Activated CD8-positive, alpha-beta T cell treated with anti-CD3 and anti-CD28 coated beads, Interleukin-2, amount 10 ng/mL, durations not matched to agents 7 days and 5 days (primary cell): ENCODE results near the gene OR2A2. TPM values are rescaled to one million over a fixed set of nuclear protein-coding genes. Genes with fewer than 3 reads are reported as not detected.

Experiments
- ATAC-seq: fragments of 150-1000 bp; cut with Tn5 transposase; one replicate; pipeline ENCODE4 v1.10.0; 2021; ENCODE audit warnings: moderate library complexity
- CTCF ChIA-PET: fragments of 350-600 bp; sonication (Branson Sonifier 250); formaldehyde crosslinking; loops from one replicate; lab custom pipeline; 2021; ENCODE audit warnings: antibody characterized with exemption; lab: Charles Lee
- POLR2A ChIA-PET: fragments of 350-600 bp; sonication (Branson Sonifier 250); formaldehyde crosslinking; loops from one replicate; lab custom pipeline; 2021; ENCODE audit warnings: antibody characterized with exemption; lab: Charles Lee
- DNase-seq: peaks from one replicate; pipeline ENCODE4 v3.0.0-alpha.2; 2020
- H3K27ac Mint-ChIP-seq: one replicate; pipeline ENCODE4 v1.8.0; 2021; ENCODE audit warnings: mild to moderate bottlenecking, mixed read lengths
- H3K27me3 Mint-ChIP-seq: one replicate; pipeline ENCODE4 v1.8.0; 2021; ENCODE audit warnings: low read depth, mixed read lengths
- H3K36me3 Mint-ChIP-seq: one replicate; pipeline ENCODE4 v1.8.0; 2021; ENCODE audit warnings: low read depth, mixed read lengths
- H3K4me1 Mint-ChIP-seq: one replicate; pipeline ENCODE4 v1.8.0; 2021; ENCODE audit warnings: low read depth, mixed read lengths
- H3K4me3 Mint-ChIP-seq: one replicate; pipeline ENCODE4 v1.8.0; 2021; ENCODE audit warnings: mild to moderate bottlenecking, mixed read lengths
- H3K9me3 Mint-ChIP-seq: one replicate; pipeline ENCODE4 v1.8.0; 2022; ENCODE audit warnings: mixed read lengths; ENCODE audit not compliant: insufficient read depth
- total RNA-seq, 2 experiments: library from RNA; stranded (reverse); gene quantifications; one replicate each; pipeline ENCODE4 v1.2.3, GENCODE V29; 2021

The OR2A2 gene, protein sequence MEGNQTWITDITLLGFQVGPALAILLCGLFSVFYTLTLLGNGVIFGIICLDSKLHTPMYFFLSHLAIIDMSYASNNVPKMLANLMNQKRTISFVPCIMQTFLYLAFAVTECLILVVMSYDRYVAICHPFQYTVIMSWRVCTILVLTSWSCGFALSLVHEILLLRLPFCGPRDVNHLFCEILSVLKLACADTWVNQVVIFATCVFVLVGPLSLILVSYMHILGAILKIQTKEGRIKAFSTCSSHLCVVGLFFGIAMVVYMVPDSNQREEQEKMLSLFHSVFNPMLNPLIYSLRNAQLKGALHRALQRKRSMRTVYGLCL
- total RNA-seq: not detected

DNA sequence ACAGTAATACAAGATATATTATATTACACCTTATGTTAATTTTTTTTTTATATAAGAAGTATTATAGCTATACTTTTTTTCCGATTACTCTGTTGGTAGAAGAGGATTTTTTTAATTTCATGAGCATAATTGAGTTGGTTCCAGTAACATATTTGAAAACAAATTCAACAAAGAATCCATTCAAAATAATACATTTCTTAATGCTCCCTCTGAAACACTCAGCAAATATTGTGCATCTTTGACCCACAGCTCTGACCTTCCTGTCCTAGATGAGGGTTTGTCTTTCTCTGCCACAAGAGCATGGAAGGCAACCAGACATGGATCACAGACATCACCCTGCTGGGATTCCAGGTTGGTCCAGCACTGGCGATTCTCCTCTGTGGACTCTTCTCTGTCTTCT, at the start of gene OR2A2:
Gene OR2A2, plus strand, starts transcription at position 301 of the 400 bp plus-strand sequence. Its CDS starts 0 bp downstream, at position 301.
- peaks cover 6% of the 10 kb centered on the region for H3K27me3 Mint-ChIP-seq
- ChIA-PET POLR2A (no interaction called here), CTCF (no interaction called here)
- no peaks in the 10 kb centered on the region for H3K4me1 Mint-ChIP-seq
- H3K36me3 Mint-ChIP-seq: no peaks in the 10 kb centered on the region
- ATAC-seq (no peak), DNase-seq (no peak)
- no peaks in the 10 kb centered on the region for H3K9me3 Mint-ChIP-seq
- H3K27ac Mint-ChIP-seq: no peak within 1 kb of the TSS
- H3K4me3 Mint-ChIP-seq: no peak within 1 kb of the TSS

DNA sequence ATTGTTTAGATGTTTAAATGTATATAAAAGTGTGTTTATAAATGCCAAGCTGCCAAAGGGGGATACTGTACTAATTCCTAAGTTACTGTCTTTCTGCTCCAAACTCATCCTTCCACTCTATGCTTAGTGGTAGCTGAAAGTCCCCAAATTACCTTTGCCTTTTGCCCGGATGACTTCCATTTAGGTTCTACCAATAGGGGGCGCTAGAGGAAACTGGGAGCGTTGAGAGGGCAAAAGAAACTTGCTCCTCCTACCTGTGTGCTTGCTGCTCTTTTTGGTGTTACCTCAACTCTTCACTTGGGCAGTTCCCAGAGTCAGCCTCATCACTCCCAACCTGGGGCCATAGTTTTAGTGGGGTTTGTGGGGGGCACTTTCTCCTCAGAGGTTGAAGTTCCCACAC, 45.7 kb upstream of the OR2A2 start:
- ChIA-PET POLR2A (no interaction called here), CTCF (interaction anchor here (0.9 to 1.0 kb wide), 2 partner anchors 58 to 162 kb away, joined by 3 read pairs; partner anchors contain the start of gene TCAF1)
- no peaks in the 10 kb centered on the region for H3K36me3 Mint-ChIP-seq
- H3K27me3 Mint-ChIP-seq: peaks cover 8% of the 10 kb centered on the region
- H3K4me3 Mint-ChIP-seq: no peak overlapping the region
- no peaks in the 10 kb centered on the region for H3K9me3 Mint-ChIP-seq
- H3K27ac Mint-ChIP-seq: no peak overlapping the region
- DNase-seq (no peak), ATAC-seq (no peak)
- H3K4me1 Mint-ChIP-seq: no peaks in the 10 kb centered on the region

DNA sequence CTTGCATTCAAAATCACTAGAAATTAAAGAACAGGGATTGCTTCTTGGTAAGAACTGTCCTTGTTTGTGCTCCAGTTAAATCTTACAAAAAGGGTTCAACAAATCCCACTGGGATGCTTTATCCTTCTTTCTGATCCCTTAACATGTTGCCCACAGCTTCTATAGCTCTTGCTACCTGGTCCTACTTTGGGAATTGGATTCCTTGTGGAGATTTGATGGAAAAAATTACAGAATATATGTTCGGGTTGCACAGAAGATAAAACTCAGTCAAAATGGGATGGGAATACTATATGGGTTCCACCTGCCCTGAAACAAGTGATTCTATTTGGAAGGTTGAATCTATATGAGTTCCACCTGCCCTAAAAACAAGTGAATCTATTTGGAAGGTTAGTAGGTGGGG, 39.9 kb upstream of the OR2A2 start, which contains the start of gene OR2A25:
Gene OR2A25, plus strand, starts transcription at position 301 of the 400 bp plus-strand sequence. CDS start 4,409 bp downstream, outside the sequence.
- H3K4me1 Mint-ChIP-seq: no peaks in the 10 kb centered on the region
- no peak for DNase-seq
- H3K27ac Mint-ChIP-seq: no peak within 1 kb of the TSS
- H3K4me3 Mint-ChIP-seq: no peak within 1 kb of the TSS
- H3K36me3 Mint-ChIP-seq: no peaks in the 10 kb centered on the region
- POLR2A ChIA-PET: no interaction called here
- CTCF ChIA-PET: no interaction called here
- H3K27me3 Mint-ChIP-seq: peaks cover 8% of the 10 kb centered on the region
- ATAC-seq: no peak
- no peaks in the 10 kb centered on the region for H3K9me3 Mint-ChIP-seq

DNA sequence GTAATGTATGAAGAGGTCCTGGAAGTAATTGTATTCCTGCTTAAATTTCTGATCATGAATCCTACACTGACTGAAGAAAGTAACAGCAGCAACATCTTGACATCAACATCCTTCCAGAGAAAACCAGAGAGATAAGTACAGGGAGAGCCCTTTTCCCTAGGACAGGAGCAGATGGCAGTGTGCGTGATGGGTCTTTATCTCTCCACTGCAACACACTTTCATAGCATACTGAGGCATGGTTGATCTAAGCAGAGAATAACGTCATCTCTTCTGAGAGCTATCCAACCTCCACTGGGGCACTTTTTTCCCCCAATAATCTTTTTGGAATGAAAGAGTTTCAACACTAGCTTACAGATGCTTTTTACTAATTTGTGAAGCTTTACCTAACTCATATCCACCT, 39.4 kb upstream of the OR2A2 start:
- DNase-seq: no peak
- ChIA-PET POLR2A (no interaction called here), CTCF (no interaction called here)
- Mint-ChIP-seq H3K27me3 (peaks cover 8% of the 10 kb centered on the region), H3K4me3 (no peak overlapping the region), H3K4me1 (no peaks in the 10 kb centered on the region), H3K27ac (no peak overlapping the region), H3K36me3 (no peaks in the 10 kb centered on the region), H3K9me3 (no peaks in the 10 kb centered on the region)
- no peak for ATAC-seq

DNA sequence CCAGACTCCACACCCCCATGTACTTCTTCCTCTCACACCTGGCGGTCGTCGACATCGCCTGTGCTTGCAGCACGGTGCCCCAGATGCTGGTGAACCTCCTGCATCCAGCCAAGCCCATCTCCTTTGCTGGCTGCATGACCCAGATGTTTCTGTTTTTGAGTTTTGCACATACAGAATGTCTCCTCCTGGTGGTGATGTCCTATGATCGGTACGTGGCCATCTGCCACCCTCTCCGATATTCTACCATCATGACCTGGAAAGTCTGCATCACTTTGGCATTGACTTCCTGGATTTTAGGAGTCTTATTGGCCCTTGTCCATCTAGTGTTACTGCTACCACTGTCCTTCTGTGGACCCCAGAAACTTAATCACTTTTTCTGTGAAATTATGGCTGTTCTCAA, 35.0 kb upstream of the OR2A2 start:
- H3K4me3 Mint-ChIP-seq: no peak overlapping the region
- no peak for ATAC-seq
- no peaks in the 10 kb centered on the region for H3K27me3 Mint-ChIP-seq
- no peaks in the 10 kb centered on the region for H3K36me3 Mint-ChIP-seq
- no peaks in the 10 kb centered on the region for H3K9me3 Mint-ChIP-seq
- CTCF ChIA-PET: no interaction called here
- H3K27ac Mint-ChIP-seq: no peak overlapping the region
- no peak for DNase-seq
- POLR2A ChIA-PET: no interaction called here
- H3K4me1 Mint-ChIP-seq: no peaks in the 10 kb centered on the region

DNA sequence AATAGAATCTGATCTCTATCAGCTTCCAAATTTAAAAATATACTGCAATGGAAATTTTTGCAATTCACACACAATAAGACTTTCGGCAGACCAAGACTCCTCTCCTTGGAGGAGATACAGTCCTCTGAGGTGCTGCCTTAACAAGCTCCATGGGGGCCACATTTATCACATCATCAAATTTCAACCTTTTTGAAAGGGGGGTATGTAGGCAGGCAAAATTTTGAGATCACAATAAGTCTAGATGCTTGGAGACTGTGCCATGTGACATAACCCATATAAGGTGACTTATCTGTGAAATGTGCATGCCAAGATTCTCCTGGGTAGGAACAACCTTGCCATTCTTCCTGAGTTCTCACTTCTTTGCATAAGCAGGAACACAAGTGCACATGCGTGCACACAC, 23.4 kb upstream of the OR2A2 start, which contains the start of gene OR2A12:
Gene OR2A12, plus strand, starts transcription at position 301 of the 400 bp plus-strand sequence. CDS start 8,830 bp downstream, outside the sequence.
- Mint-ChIP-seq H3K36me3 (no peaks in the 10 kb centered on the region), H3K9me3 (peaks cover 4% of the 10 kb centered on the region), H3K27ac (no peak within 1 kb of the TSS), H3K4me3 (no peak within 1 kb of the TSS), H3K4me1 (no peaks in the 10 kb centered on the region), H3K27me3 (peaks cover 2% of the 10 kb centered on the region)
- CTCF ChIA-PET: no interaction called here
- no peak for ATAC-seq
- DNase-seq: no peak
- POLR2A ChIA-PET: no interaction called here

DNA sequence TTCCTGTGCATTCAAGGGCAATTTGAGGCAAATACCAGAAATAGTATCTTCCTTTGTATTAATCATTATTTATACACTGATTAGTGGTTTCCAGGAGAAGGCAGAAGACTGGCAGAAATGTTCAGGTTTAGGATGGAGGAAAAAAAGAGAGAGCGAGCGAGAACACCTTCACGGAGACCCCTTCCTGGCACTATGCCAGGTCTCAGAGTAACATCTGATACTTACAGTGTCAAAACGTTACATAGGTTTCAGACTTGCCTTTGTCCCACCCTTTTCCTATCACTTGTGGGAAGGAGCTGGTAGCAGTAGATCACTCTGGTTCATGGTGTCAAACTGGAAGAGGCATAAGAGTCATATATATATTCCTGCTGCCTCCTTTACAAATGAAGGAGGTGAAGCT, 22.7 kb upstream of the OR2A2 start:
- POLR2A ChIA-PET: no interaction called here
- Mint-ChIP-seq H3K27ac (no peak overlapping the region), H3K9me3 (peaks cover 4% of the 10 kb centered on the region), H3K4me1 (no peaks in the 10 kb centered on the region), H3K36me3 (no peaks in the 10 kb centered on the region), H3K4me3 (no peak overlapping the region), H3K27me3 (peaks cover 4% of the 10 kb centered on the region)
- CTCF ChIA-PET: no interaction called here
- ATAC-seq: no peak
- no peak for DNase-seq

DNA sequence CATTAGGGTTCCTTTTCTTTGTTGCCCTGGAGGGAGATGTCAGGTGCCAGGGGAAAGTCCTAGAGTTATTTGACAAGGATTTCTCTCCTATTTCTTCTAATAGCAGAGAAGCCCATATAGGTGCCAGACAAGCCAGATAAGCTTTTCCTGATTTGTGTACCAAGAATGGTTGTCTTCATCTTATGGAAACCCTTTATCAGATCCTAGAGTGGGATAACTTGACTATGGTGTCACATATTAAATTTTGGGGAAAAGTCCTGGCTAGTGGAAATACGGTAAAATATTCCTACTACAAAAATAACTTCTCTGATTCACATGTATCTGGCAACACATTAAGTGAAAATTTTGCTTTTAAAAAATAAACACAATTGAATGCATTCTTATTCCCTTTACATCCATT, 22.2 kb upstream of the OR2A2 start:
- ChIA-PET CTCF (no interaction called here), POLR2A (no interaction called here)
- no peak for ATAC-seq
- peaks cover 4% of the 10 kb centered on the region for H3K27me3 Mint-ChIP-seq
- H3K4me3 Mint-ChIP-seq: no peak overlapping the region
- no peak overlapping the region for H3K27ac Mint-ChIP-seq
- no peaks in the 10 kb centered on the region for H3K4me1 Mint-ChIP-seq
- H3K36me3 Mint-ChIP-seq: no peaks in the 10 kb centered on the region
- no peak for DNase-seq
- H3K9me3 Mint-ChIP-seq: peaks cover 4% of the 10 kb centered on the region

DNA sequence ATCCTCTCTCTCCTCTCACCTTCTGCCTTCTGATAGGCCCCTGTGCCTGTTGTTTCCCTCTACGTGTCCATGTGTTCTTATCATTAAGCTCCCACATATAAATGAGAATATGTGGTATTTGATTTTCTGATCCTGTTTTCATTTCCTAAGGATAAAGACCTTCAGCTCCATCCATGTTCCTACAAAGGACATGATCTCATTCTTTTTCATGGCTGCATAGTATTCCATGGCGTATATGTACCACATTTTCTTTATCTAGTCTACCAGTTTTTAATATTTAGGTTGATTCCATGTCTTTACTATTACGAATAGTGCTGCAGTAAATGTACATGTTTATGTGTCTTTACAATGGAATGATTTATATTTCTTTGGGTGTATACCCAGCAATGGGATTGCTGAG, 18.7 kb upstream of the OR2A2 start:
- ATAC-seq (no peak), DNase-seq (no peak)
- ChIA-PET CTCF (no interaction called here), POLR2A (no interaction called here)
- Mint-ChIP-seq H3K4me1 (no peaks in the 10 kb centered on the region), H3K9me3 (peaks cover 4% of the 10 kb centered on the region), H3K4me3 (no peak overlapping the region), H3K27ac (no peak overlapping the region), H3K36me3 (no peaks in the 10 kb centered on the region), H3K27me3 (peaks cover 4% of the 10 kb centered on the region)

DNA sequence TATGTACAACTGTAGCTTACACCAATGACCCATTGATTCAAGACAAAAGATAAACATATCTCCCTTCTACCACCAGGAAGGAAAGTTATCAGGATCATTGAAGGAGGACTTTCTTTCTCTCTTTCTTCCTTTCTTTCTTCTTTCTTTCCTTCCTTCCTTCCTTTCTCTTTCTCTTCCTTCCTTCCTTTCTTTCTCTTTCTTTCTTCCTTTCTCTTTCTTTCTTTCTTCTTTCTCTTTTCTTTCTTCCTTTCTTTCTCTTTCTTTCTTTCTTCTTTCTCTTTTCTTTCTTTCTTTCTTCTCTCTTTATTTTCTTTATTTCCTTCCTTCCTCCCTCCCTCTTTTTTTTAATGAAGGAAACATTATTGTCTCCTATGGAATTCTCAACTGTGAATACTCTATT, 10.6 kb upstream of the OR2A2 start:
- no peak for ATAC-seq
- no peak overlapping the region for H3K27ac Mint-ChIP-seq
- no peaks in the 10 kb centered on the region for H3K36me3 Mint-ChIP-seq
- H3K9me3 Mint-ChIP-seq: no peaks in the 10 kb centered on the region
- CTCF ChIA-PET: interaction anchor here (2.0 kb wide), 1 partner anchor 29 kb away, joined by 7 read pairs; no protein-coding TSS in a partner anchor
- no peak overlapping the region for H3K4me3 Mint-ChIP-seq
- peaks cover 4% of the 10 kb centered on the region for H3K27me3 Mint-ChIP-seq
- POLR2A ChIA-PET: no interaction called here
- no peak for DNase-seq
- H3K4me1 Mint-ChIP-seq: no peaks in the 10 kb centered on the region

DNA sequence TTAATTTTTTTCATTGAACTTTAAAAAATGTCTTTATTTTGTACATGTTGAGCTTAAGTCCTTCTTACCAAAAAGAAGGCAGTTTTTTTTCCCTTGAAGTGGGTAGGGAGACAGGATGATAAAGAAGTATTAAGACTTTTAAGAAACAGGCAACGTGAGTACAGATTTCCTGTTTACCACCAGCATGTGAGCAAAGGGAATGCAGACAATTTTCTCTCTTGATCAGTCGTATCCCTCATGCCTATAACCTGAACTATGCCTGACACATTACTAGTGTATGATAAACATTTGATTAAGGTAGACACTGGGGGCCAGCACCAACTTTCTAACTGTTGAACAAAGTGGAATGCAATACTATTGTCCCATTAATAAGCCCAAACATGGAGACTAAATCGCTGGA, 8.8 kb upstream of the OR2A2 start:
- POLR2A ChIA-PET: no interaction called here
- no peak overlapping the region for H3K4me3 Mint-ChIP-seq
- H3K27ac Mint-ChIP-seq: no peak overlapping the region

DNA sequence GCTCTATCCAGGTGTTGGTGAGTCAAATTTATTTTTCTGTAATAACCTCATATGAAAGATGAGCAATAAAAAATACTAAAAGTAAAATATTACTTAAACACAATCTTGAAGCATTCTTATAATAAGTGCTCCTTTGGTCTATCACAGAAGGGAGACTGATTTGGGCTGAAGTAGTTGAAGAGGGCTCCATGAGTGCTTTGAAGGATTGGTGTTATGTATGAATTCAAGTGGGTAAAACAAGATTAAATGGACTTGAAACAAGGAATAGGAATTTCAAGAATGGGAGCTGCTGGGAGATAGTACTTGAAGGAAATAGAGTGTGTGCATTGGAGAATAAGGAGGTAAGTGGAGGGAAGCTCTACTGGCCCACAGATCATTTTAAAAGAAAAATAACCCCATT, 7.3 kb upstream of the OR2A2 start:
- peaks cover 6% of the 10 kb centered on the region for H3K27me3 Mint-ChIP-seq
- H3K4me1 Mint-ChIP-seq: no peaks in the 10 kb centered on the region
- DNase-seq (no peak), ATAC-seq (no peak)
- POLR2A ChIA-PET: no interaction called here
- no peaks in the 10 kb centered on the region for H3K36me3 Mint-ChIP-seq
- CTCF ChIA-PET: no interaction called here
- no peak overlapping the region for H3K27ac Mint-ChIP-seq
- H3K4me3 Mint-ChIP-seq: no peak overlapping the region
- no peaks in the 10 kb centered on the region for H3K9me3 Mint-ChIP-seq

More for the DNA sequence above, 8.8 kb upstream of the OR2A2 start:
- peaks cover 4% of the 10 kb centered on the region for H3K27me3 Mint-ChIP-seq
- H3K9me3 Mint-ChIP-seq: no peaks in the 10 kb centered on the region
- DNase-seq: no peak
- H3K36me3 Mint-ChIP-seq: no peaks in the 10 kb centered on the region
- H3K4me1 Mint-ChIP-seq: no peaks in the 10 kb centered on the region
- CTCF ChIA-PET: no interaction called here
- no peak for ATAC-seq
